Measurements from ENCODE around the gene MRPL47.
"Not testable (repeated sequence)": the region's sequence is repeated elsewhere in the genome, so short reads cannot be mapped to it uniquely, and the experiment has no call there.

Gene MRPL47

GRCh38 chr3:179604321-179605078 is at the start of gene MRPL47, which contains the start of gene NDUFB5:
Gene MRPL47 (minus strand): TSS chr3:179604638. CDS start chr3:179604624, 14 bp downstream.
Gene NDUFB5 (plus strand): TSS chr3:179604794. CDS start chr3:179604816, 22 bp downstream.
- peak; percentile 92 to 97 for DNase-seq

- DNase-seq, result peak; percentile 70 to 86
Observed at GRCh38 chr3:179653096-179653797, 48.8 kb upstream of the MRPL47 start.

DNA sequence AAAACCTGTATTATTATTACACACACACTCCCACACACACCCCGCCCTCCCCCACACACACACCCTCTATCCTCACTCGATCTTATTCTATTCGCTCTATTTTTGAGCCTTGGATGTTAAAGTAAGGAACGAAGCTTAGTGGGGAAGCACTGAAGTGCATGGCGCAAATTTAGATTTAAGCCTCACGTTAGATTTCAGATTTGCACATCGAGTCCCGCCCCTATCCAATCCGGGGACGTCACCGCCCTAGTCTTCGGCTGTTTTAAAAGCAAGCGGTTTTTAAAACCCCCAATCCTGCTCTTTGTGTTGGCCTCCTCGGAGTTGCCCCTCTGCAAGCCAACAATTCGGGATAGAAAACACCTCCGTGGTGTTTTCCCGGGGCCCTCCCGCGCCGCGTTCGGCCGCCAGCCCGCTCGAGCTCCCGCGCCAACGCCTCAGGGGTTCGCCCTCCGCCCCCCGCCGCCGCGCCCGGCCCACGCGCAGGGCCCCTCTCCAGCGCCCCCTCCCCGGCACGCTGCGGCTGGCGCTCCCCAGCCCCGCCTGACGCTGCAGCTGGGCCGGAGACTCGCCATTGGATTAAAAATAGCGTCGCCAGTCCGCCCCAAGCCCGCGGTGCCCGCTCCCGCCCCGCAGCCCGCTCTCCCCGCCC is 48.1 kb upstream of the MRPL47 start, which contains the start of gene USP13:
USP13 (plus strand) TSS at position 594 of the 649 bp plus-strand sequence. CDS start 186 bp downstream, outside the sequence.
- peak; percentile 72 to 83 for DNase-seq

- DNase-seq, result no peak
Observed at GRCh38 chr3:179651687-179652446, 47.4 kb upstream of the MRPL47 start.

DNA sequence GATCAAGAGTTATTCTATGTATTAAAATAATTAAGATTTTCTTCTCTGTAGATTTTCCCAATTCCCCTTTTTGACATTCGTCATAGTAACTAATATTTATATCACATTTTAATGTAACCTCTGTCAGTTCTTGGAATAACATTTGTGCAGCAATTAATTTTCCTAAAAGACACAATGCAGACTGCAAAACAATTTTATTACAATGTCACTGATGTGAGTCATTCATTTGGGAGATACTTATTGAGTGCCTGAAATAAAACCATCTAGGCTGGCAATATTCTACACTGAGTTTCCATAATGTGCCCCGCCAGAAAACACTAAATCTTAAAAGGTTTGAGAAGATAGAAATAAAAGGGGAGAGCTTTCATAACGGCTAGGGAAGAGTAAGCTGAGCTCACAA is 41.7 kb upstream of the MRPL47 start:
- DNase-seq, result no peak

GRCh38 chr3:179643837-179644236 is 39.4 kb upstream of the MRPL47 start:
- not testable (repeated sequence) for DNase-seq

DNA sequence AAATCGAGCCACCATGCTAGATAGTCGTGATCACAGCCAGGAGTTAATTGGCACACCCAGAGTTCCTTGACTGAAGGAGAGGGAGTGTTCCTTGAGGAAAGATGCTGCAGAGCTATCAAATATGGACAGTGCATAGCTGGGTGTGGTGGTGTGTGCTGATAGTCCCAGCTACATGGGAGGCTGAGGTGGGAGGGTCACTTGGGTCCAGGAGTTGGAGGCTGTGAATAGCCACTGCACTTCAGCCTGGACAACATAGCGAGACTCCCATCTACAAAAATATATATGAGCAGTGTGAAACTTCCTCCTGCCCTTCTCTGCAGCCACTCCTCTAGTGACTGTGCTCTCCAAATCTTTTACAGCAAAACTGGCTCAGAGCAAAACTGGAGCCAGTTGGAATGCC is 38.4 kb upstream of the MRPL47 start:
- DNase-seq, result no peak

DNA sequence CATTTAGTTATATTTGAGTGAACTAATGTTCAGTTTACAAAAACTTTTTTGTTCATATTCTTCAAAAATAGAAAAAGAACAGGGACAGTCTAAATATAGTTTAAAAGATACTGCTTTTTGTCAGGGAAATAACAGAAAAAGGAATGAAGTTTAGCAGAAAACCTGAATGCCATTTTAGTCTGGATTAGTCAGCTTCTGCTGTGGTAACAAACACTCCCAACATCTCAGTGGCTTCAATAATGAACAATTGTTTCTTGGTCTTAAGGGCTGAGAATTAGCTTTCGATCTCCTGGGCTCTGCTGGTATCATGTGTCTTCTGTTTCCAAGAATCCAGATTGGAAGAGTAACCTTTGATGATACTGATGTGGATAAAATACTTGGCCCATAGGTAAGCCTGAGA is 36.0 kb upstream of the MRPL47 start:
- DNase-seq, result no peak

- DNase-seq, result no peak
Observed at GRCh38 chr3:179630753-179631451, 26.5 kb upstream of the MRPL47 start.

GRCh38 chr3:179624451-179624850 is 20.0 kb upstream of the MRPL47 start:
- no peak for DNase-seq

- DNase-seq, result no peak
Observed at GRCh38 chr3:179622023-179622422, 17.6 kb upstream of the MRPL47 start.

GRCh38 chr3:179615458-179616173 is 11.2 kb upstream of the MRPL47 start:
- peak in 1 of 2 experiments; percentile 38 for DNase-seq

DNA sequence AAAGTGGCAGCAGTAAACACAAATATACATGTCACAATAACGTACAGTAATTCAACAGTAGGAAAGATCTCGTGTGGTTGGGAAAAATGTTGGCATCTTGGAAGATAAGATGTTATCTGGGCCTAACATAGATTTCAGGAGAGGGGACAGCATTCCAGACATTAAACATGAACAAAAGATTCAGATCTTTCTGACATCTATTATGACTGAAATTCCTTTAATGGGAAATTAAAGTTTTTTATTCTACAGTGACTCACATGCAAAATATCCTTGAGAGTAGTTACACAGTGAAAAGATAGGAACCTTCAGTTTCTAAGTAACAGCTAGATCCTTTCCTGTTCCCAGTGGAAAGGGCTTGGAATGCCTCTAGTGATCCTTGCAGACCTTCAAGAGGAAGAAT is 9.4 kb upstream of the MRPL47 start:
- DNase-seq, result no peak

DNA sequence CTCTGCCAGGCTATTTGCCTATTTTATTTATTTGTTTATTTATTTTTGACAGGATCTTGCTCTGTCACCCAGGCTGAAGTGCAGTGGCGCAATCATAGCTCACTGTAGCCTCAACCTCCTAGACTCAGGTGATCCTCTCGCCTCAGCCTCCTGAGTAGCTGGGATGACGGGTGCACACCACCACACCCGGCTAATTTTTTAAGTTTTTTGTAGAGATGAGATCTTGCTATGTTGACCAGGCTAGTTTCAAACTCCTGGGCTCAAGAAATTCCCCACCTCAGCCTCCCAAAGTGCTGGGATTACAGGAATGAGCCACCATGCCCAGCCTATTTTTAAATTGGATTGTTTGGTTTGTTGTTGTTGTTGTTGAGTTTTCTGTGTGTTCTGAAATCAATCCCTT is 5.6 kb upstream of the MRPL47 start:
- no peak for DNase-seq

DNA sequence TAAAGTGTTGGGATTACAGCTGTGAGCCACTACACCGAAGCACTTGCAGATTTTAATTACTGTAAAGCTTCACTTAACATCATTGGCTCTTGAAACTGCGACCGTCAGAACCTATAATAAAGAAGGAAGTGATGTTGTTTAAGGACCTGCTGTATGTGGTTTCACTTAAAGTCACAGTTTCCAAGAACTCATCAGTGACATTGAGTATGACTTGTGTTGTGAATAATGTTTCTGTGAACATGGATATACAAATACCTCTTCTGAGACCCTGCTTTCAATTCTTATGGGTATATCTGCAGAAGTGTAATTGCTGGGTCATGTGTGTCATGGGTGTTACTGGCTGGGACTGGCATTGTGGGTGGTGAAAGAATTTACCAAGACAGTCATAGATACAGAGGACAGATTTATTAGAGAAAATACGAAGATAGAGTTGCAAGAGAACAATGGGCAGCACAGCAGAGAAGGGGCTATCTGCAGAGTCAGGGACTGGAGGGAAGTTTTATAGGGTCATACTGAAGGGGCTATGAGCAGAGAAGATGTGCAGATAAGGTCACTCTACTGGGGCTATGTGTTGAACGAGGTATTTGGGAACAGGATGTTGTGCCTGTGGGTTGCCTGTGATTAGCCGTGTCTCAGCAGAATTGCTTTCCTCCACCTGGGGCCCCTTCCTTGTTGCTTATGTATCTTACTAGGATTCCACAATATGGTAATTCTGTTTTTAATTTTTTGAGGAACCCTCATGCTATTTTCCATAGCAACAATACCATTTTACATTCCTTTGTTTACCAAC is 4.7 kb upstream of the MRPL47 start:
- DNase-seq, result peak in 1 of 2 experiments; percentile 15

DNA sequence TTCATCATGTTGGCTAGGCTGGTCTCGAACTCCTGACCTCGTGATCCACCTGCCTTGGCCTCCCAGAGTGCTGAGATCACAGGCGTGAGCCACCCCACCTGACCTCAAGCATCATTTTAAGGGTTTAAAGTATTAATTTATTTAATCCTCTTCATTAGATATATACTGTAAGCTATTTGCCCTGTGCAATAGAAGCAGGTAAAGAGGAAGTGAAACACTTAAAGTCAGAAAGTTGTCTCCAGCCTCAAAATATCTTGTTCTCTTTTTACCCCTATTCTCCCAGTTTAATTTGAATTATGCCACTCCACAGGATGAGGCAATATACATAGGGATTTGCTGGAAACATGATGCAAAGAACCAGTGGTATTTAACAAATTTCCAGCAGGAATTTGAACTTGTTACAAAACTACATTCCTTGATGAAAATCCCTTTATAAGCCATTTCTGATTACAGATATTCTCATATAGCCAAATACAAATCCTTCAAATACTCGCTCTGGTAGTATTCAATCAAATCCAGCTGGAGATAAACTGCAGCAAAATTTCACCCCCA is 2.2 kb upstream of the MRPL47 start:
- DNase-seq, result no peak

DNA sequence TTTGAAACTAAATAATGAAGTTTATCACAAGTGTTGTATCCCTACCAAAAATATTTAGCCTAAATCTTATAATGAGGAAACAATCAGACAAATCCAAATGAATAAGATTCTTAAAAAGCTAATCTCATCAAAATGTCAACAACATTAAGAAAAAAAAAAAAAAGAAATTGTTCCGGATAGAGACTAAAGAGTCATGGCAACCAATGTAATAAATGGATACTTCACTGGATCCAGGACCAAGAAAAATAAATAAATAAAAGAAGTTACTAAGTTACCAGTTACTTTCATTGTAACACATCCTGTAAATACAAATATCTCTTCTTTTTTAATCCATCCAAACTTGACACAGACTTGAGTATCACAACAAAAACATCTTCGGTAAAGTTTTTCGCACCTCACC is 607 bp downstream of the MRPL47 start:
- DNase-seq, result no peak

- DNase-seq, result no peak
Observed at GRCh38 chr3:179603321-179603720, 1.1 kb downstream of the MRPL47 start.

- DNase-seq, result no peak
Observed at GRCh38 chr3:179599531-179599930, 4.9 kb downstream of the MRPL47 start.

GRCh38 chr3:179591313-179591712 is 13.1 kb downstream of the MRPL47 start:
- no peak for DNase-seq
